Subcutaneous abdominal adipose tissue (tissue), 5 donors: ENCODE results near the gene MOSMO.
"Not testable (repeated sequence)": the region's sequence is repeated elsewhere in the genome, so short reads cannot be mapped to it uniquely, and the experiment has no call there.

Experiments used
- H3K27ac ChIP-seq: one replicate; pipeline ENCODE4 v1.7.0; 2013; ENCODE audit warnings: low read depth, mild to moderate bottlenecking, inconsistent platforms, low read length, moderate library complexity
- H3K27me3 ChIP-seq, 5 donors: one replicate each; pipeline ENCODE4 v1.7.0; 2013; ENCODE audit warnings: low read length in 5 of 5, inconsistent platforms in 1 of 5; ENCODE audit not compliant: control insufficient read depth in 5 of 5, insufficient read depth in 4 of 5
- H3K36me3 ChIP-seq, 5 donors: one replicate each; pipeline ENCODE4 v1.7.0; 2013; ENCODE audit warnings: low read length in 5 of 5; ENCODE audit not compliant: control insufficient read depth in 5 of 5, insufficient read depth in 5 of 5
- H3K4me1 ChIP-seq, 5 donors: one replicate each; pipeline ENCODE4 v1.7.0; 2013; ENCODE audit warnings: low read length in 5 of 5, mild to moderate bottlenecking in 3 of 5, moderate library complexity in 1 of 5; ENCODE audit not compliant: control insufficient read depth in 5 of 5, insufficient read depth in 5 of 5
- H3K4me3 ChIP-seq, 5 donors: one replicate each; pipeline ENCODE4 v1.7.0; 2013; ENCODE audit warnings: low read length in 5 of 5, low read depth in 1 of 5
- H3K9ac ChIP-seq, 5 donors: one replicate each; pipeline ENCODE4 v1.7.0; 2013; ENCODE audit warnings: low read length in 5 of 5, mild to moderate bottlenecking in 4 of 5, moderate library complexity in 3 of 5
- H3K9me3 ChIP-seq, 5 donors: one replicate each; pipeline ENCODE4 v1.7.0; 2013; ENCODE audit warnings: low read length in 5 of 5; ENCODE audit not compliant: control insufficient read depth in 5 of 5
- donor health status: healthy.
- donor health status: healthy.
- donor health status: healthy.
- donor health status: healthy.
- donor health status: healthy.

MOSMO gene

DNA sequence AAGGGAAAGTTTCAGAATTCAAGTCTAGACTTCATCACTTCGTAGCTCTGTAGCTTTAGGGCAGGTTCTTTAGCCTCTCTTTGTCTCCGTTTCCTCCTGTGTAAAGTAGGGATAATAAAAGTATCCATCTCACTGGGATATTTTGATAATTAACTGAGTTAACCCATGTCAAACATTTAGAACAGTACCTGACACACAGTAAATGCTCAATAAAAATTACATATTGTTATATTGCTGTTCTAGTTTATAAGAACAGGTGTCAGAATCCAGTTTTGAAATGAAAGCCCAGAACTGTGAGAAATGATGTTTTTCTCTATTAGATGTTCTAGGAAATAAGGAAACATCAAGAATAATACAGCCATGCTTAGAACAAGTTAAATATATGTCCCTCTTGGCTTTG, 4.3 kb downstream of the MOSMO start:
- H3K4me1 ChIP-seq = peaks cover 0 to 19% (median 16%) of the 10 kb centered on the region in 5 donors
- H3K4me3 ChIP-seq = no peak overlapping the region
- no peaks in the 10 kb centered on the region for H3K9me3 ChIP-seq
- no peaks in the 10 kb centered on the region for H3K27me3 ChIP-seq
- no peak overlapping the region for H3K27ac ChIP-seq
- H3K36me3 ChIP-seq = no peaks in the 10 kb centered on the region
- H3K9ac ChIP-seq = no peak overlapping the region

DNA sequence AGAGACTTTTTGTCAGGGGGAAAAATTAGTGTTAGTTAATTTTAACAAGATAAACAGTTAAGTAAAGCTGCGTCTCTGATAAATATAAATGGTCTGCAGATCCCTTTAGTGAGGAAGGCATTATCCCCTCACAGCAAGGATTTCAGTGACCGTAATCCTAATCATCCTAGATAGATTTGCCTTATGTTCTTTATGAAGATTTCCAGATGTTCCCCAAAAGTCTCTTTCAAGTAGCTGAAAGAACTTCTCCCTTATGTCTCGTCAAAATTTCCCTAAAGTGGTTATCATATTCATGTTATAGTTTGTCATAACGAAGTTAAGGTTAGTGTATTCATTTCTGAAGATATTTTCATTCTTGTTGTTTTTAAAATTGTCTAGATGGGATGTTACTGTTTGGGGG, 5.6 kb downstream of the MOSMO start:
- no peak overlapping the region for H3K27ac ChIP-seq
- no peaks in the 10 kb centered on the region for H3K27me3 ChIP-seq

DNA sequence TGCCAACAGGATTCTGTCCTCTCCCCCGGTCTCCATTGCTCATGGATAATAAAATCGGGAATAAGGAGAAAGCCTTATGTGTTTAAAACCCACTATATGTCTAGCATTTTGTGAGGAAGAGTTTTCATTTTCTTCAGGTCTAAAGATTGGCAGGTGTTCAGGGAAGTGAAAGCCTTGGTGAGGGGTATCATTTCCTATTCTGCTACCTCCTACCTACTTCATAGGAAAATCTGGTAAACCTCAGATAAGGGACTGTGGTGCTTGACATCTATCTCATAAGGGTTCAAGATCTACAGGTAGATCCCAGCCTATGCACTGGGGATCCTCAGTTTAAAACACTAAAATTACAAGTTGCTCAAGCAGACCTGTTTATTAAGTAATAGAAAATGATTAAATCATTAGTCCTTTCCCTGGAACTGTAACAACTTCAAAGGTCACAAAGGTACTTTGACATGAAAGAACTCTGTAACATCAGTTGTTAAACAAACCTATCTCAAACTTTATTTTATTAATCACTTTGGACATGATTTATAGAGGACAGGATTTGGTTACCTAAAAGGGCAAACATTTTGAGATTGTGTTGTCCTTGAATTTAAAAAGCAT, 6.5 kb downstream of the MOSMO start:
- Histone ChIP-seq H3K36me3 (no peaks in the 10 kb centered on the region), H3K9ac (no peak overlapping the region), H3K4me1 (peaks cover 1 to 8% (median 5%) of the 10 kb centered on the region in 5 donors), H3K27me3 (no peaks in the 10 kb centered on the region), H3K9me3 (no peaks in the 10 kb centered on the region), H3K4me3 (no peak overlapping the region), H3K27ac (no peak overlapping the region)

More for the DNA sequence above, 5.6 kb downstream of the MOSMO start:
- Histone ChIP-seq H3K4me1 (peaks cover 2 to 17% (median 14%) of the 10 kb centered on the region in 5 donors), H3K9me3 (no peaks in the 10 kb centered on the region), H3K4me3 (no peak overlapping the region), H3K36me3 (no peaks in the 10 kb centered on the region), H3K9ac (peak overlapping the region in 1 of 5 donors; percentile 20)

DNA sequence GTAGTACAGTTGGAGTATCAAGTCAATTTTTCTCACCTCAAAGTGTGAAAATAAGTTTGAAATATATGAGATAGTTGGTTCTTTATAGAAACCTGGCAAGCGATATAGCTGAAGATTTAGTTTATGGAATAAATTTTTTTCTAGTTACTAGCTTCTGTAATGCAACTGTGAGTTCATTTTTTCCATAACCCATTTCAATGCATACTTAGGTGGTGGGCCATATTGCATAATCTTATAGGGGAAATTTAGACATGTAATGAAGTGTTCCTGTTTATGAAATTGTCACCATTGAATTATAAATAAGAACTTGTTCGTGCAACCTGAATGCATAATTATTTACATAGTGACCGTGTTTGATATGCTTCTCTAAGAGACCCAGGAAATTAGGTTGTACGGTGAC, 9.0 kb downstream of the MOSMO start:
- Histone ChIP-seq H3K9ac (no peak overlapping the region), H3K27ac (no peak overlapping the region), H3K4me1 (peaks cover 0 to 6% (median 3%) of the 10 kb centered on the region in 5 donors), H3K36me3 (no peaks in the 10 kb centered on the region), H3K27me3 (no peaks in the 10 kb centered on the region), H3K9me3 (no peaks in the 10 kb centered on the region), H3K4me3 (no peak overlapping the region)

DNA sequence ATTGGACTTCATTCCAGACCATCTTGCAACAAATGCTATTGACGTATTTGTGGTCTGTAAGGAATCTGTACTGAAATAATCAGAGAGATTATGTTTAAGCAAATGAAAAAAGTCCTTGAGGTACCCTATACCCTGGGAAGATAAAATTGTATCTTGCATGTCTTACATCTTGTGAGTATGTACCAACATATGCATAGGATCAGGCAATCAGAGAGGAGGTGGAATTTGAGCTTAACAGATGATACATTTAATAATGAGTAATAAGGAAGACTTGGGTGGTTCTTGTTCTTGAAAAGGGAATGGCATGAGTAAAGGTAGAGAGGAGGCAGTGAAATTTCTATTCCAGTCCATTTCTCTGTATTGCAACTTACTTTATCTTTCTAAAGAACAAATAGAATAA, 10.6 kb downstream of the MOSMO start:
- Histone ChIP-seq H3K27me3 (no peaks in the 10 kb centered on the region), H3K27ac (no peak overlapping the region), H3K4me3 (no peak overlapping the region), H3K9me3 (no peaks in the 10 kb centered on the region), H3K36me3 (no peaks in the 10 kb centered on the region), H3K4me1 (peaks cover 0 to 6% (median 3%) of the 10 kb centered on the region in 5 donors), H3K9ac (no peak overlapping the region)

DNA sequence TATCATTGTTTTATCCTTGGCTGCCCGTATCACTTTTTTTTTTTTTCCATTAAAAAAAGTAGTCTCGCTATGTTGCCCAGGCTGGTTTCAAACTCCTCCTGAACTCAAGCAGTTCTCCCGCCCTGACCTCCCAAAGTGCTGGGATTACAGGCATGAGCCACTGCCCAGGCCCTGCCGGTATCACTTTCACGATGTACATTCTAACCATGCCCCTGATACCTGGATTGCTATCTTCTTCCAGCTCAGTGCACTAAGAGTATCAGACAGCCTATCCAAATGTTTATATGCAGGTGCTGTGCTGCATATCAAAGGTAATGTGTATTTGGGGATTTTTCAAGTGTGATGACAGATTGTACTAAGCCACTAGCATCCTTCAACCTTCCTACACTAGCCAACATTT, 14.2 kb downstream of the MOSMO start:
- Histone ChIP-seq H3K9ac (no peak overlapping the region), H3K27me3 (no peaks in the 10 kb centered on the region), H3K4me1 (peaks cover 2 to 9% (median 8%) of the 10 kb centered on the region in 5 donors), H3K27ac (no peak overlapping the region), H3K9me3 (no peaks in the 10 kb centered on the region), H3K36me3 (no peaks in the 10 kb centered on the region), H3K4me3 (no peak overlapping the region)

DNA sequence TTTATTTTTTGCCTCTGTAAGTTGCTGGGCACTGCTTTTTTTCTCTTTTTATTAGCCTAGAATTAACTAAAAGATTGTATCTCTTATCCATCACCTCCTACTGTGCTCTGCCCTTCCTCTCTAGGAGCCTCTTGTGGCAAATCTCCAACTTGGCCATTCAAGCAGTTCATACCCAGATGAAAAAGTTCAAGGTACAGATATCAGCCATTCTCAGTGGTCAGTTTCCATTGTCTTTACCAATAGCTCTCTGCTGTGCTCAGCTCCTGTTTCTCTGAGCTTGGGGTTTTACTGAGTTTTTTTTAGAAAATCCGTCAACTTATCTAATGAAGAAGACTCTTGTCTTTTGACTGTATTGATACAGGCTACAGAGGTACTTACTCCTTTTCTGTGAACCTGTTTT, 15.6 kb downstream of the MOSMO start:
- Histone ChIP-seq H3K9me3 (no peaks in the 10 kb centered on the region), H3K27ac (no peak overlapping the region), H3K4me1 (peaks cover 0 to 19% (median 15%) of the 10 kb centered on the region in 5 donors), H3K36me3 (no peaks in the 10 kb centered on the region), H3K9ac (no peak overlapping the region), H3K27me3 (no peaks in the 10 kb centered on the region), H3K4me3 (no peak overlapping the region)

DNA sequence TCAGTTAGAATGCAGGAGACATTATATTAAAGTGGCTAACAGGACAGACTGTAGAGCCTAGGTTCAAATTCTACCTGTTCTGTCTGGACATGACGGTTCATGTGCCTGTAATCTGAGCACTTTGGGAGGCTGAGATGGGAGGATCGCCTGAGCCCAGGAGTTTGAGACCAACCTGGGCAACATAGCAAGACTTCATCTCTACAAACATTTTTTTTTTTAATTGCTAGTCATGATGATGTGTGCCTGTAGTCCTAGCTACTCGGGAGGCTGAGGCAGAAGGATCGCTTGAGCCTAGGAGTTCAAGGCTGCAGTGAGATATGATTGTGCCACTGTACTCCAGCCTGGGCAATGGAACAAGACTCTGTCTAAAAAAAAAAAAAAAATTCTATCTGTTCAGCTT, 16.9 kb downstream of the MOSMO start:
- not testable (repeated sequence) for H3K9ac ChIP-seq, H3K27me3 ChIP-seq, H3K36me3 ChIP-seq, H3K9me3 ChIP-seq, H3K27ac ChIP-seq, H3K4me3 ChIP-seq
- H3K4me1 ChIP-seq = peaks cover 0 to 20% (median 15%) of the 10 kb centered on the region in 5 donors

DNA sequence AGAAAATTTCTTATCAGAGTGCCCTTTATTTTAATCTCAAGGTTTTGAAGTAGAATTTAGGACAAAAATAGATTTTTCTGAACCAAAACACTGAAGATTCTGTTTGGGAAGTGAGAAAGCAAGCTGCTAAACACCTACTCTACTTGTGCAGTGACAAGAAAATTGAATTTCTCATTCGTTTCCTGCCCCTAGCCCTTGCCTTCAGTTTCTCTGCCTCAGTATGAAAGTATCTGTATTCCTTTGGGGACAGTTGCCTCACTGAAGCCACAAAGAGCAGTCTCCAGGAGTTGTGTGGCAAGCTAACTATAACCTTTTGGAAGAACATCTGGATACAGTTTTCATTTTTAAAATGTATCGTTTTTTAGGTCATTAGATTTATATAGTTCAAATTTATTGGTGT, 19.7 kb downstream of the MOSMO start:
- Histone ChIP-seq H3K36me3 (peaks cover 0 to 3% (median 0%) of the 10 kb centered on the region in 5 donors), H3K4me3 (no peak overlapping the region), H3K4me1 (peaks cover 0 to 20% (median 16%) of the 10 kb centered on the region in 5 donors)

DNA sequence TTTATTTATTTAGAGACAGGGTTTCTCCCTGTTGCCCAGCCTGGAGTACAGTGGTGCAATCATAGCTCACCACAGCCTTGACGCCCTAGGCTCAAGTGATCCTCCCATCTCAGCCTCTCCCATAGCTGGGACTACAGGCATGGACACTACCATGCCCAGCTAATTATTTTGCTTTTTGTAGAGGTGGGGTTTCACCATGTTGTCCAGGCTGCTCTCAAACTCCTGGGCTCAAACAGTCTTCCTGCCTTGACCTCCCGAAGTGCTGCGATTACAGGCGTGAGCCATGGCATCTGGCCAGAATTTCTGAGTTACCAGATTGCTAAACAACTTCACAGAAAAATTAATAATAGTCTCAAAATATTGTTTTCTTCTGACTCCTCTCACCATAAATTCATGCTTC, 21.7 kb downstream of the MOSMO start:
- peaks cover 0 to 4% (median 0%) of the 10 kb centered on the region in 5 donors for H3K9me3 ChIP-seq
- H3K4me3 ChIP-seq = no peak overlapping the region
- no peaks in the 10 kb centered on the region for H3K27me3 ChIP-seq
- no peak overlapping the region for H3K27ac ChIP-seq
- H3K9ac ChIP-seq = no peak overlapping the region
- peaks cover 0 to 20% (median 16%) of the 10 kb centered on the region in 5 donors for H3K4me1 ChIP-seq
- peaks cover 0 to 3% (median 0%) of the 10 kb centered on the region in 5 donors for H3K36me3 ChIP-seq

More for the DNA sequence above, 19.7 kb downstream of the MOSMO start:
- no peak overlapping the region for H3K9ac ChIP-seq
- H3K27me3 ChIP-seq = no peaks in the 10 kb centered on the region
- no peak overlapping the region for H3K27ac ChIP-seq
- peaks cover 0 to 4% (median 0%) of the 10 kb centered on the region in 5 donors for H3K9me3 ChIP-seq
